ENCODE measurements around the gene ACAA2.

ACAA2 gene

DNA sequence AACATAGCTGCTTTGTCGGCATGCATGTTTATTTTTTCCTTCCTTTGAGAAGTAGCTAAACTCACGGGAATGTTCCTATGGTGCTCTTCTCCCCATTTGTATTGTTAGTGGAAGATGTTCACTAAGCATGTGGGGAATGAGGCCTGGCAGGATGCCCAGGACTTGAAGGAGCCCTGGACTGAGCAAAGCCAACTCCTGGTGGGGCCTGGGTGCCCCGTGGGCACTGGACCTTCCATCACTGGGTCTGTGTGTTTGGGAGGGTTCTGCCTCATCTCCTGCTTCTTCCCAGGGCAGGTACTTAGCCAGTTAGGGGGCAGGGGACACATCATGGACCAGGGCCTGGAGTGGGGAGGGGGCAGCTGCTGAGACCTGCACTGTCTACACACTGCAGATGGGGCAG is 49.3 kb downstream of the ACAA2 start:
- no peak for DNase-seq

- no peak for DNase-seq
Measured at GRCh38 chr18:49763590-49763989, 49.7 kb downstream of the ACAA2 start.

DNA sequence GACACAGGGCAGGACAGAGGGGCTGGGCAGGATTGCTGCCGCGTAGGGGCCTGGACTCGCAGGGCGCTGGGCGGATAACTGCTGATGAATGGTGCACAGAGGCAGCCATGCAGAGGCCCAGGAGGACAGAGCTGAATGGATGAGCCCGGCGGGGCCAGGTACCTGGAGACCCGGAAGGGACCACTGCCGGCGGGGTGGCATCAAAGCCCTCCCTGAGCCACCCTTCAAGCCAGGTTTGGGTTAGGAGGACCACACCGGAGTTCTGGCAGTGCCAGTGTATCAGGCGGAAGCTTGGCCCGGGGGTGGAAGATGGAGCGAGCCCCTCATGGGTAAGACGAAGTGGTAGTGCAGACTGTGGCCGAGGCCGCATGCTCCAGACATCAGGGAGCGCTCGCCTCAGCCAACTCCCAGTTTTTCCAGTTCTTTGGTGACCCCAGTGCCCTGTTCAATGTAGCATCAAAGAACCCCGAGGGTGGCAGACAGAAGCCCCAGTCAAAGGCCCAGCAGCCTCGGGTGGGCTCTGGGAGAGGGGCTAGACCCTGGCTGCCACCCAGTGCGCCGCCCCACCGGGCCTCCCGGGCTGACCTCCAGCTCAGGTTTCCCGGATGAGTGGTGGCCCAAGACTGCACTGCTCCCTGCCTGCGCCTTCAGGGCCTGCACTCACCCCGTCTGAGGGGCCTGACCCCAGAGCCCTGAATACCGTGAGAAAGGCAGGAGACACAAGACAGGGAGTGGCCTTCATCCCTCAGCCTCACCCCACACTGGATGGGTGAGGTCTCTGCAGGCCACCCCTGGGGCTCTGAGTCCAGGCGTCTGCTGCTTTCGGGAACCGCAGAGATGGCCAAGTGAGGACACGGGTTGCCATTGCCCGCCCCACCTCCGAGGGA is 50.9 kb downstream of the ACAA2 start:
- DNase-seq: no peak

- DNase-seq: no peak
Measured at GRCh38 chr18:49761771-49762170, 51.6 kb downstream of the ACAA2 start.

DNA sequence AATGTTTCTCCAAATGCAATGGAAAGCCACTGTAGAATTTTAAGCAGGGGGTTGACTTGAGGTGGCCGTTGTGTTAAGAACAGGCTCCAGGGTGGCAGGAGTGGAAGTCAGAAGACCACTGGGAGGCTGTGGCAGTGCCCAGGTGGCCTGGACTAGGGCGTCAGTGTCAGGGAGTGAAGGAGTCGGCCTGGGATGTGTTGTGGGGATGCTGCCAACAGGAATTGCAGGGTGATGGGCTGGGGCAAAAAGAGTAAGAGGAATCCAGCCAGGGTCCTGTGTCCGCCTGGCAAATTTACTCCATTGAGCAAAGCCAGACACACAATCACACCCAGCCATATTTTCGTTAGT is 55.1 kb downstream of the ACAA2 start:
- no peak for DNase-seq

GRCh38 chr18:49757513-49758262 is 55.6 kb downstream of the ACAA2 start:
- no peak for DNase-seq

DNA sequence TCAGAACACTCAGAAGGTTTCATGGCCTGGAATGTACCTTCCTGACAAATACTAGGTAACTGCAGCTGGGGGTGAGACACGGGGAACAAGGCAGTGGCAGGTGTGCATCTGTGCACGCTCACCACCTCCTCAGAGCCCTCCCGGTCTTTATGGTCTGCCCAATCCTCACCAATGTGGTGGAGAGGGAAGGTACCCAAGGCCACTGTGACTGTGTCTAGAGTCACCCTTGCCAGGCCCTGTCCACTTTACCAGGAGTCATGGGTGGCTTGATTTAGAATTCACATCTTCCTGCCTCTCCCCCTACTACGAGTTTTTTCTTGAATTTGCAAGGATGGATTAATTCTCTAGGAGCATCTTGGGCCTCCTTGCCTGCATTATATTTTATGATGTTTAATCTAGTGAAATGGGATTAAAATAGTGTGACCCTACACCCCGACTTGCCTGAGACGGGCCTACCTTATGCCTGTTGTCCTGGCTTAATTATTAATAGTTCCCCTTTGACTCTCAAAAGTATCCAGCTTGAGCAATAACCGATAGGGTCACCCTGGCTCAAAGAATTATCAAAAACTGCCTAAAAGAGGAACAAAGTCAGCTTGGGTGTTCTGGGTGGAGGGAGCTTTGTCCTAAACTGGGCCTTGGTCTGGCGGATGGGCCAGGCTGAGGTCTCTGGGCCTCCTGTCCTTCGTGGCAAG is 56.5 kb downstream of the ACAA2 start:
- DNase-seq: no peak

DNA sequence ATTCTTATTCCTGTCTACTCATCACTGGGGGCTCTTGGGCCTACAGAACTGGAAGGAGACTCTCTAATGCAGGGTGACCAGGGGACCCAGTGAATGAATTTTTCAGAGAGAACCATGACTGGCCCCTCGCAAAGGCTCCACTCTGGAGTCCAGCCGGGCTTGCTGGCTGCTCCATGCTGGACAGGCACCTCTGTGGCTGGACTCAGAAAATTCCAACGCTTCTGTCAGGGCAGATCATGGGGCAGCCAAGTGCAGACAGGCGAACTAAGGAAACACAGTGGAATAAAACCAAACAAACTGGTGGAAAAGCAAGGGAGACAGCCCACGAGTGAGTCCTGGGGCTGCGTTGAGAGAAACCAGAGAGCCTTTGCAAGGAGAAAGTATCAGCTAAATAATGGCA is 57.2 kb downstream of the ACAA2 start:
- no peak for DNase-seq

DNA sequence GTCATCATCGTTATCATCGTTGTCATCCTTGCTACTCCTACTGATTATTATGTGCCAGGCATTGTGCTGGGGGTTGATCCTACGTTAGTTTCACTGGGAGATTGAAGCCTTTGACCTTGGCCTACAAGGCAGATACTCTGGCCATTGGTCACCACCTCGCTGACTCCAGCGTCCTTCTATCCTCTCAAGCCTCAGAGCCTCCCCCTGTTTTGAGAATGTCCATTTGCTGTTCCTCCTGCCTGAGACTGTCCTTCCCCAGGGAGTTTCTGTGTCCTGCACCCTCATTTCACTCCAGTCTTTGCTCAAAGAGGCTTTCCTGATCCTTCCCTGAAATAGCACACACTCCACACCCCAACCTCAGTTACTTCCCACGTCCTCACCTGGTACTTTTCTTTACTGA is 57.8 kb downstream of the ACAA2 start:
- no peak for DNase-seq

GRCh38 chr18:49754866-49755265 is 58.5 kb downstream of the ACAA2 start:
- no peak for DNase-seq

- DNase-seq: no peak
Measured at GRCh38 chr18:49753643-49754042, 59.7 kb downstream of the ACAA2 start.

GRCh38 chr18:49752095-49752457 is 61.3 kb downstream of the ACAA2 start:
- DNase-seq: no peak

DNA sequence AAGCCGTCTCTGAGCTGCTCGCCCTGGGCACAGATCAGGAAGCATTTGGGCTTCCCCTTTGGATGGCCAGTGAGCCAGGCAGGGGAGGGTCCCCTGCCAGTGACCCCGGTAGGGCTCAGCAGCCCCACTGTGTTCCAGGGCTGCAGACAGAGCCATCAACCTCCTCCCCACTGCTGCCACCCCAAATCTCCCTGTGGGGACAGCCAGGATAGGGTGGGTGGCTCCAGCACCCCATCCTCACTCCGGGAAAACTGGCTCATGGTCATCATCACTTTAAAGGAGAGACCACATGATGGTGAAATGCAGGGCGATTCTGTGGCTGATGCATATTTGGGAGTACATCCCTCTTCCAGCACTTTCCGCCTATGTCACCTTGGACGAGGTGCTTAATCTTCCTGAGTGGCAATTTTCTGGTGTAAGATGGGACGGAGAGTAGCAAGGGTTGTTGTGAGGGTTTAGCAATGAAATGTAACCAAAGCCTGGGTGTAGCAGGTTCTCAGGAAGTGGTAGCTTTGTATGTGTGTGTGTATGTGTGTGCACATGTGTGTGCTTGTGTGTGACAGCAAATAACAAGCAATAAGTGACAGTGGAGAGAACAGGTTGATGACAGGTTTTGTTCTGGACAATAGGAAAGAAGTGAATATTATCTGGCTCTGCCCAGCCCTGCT is 61.8 kb downstream of the ACAA2 start:
- no peak for DNase-seq

GRCh38 chr18:49749563-49749962 is 63.8 kb downstream of the ACAA2 start:
- DNase-seq: no peak

DNA sequence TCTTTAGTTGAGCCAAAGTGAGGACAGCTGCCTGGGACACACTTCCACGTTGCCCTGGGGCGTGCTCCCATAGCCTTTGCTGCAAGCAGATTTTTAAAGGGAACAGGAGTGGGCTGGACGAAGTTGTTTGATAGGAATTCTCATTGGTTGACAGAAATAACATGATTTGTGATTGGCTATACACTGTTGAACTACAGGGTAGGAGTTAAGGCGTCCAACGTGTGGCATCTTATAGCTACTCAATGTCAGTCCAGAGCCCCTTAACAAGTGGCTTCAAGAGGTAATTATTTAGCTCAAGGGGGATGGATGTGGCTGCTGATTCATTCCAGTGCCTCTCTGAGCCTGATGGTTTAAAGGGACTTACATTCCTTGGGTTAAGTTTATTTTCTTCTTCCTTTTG is 65.5 kb downstream of the ACAA2 start:
- DNase-seq: peak; percentile 75

DNA sequence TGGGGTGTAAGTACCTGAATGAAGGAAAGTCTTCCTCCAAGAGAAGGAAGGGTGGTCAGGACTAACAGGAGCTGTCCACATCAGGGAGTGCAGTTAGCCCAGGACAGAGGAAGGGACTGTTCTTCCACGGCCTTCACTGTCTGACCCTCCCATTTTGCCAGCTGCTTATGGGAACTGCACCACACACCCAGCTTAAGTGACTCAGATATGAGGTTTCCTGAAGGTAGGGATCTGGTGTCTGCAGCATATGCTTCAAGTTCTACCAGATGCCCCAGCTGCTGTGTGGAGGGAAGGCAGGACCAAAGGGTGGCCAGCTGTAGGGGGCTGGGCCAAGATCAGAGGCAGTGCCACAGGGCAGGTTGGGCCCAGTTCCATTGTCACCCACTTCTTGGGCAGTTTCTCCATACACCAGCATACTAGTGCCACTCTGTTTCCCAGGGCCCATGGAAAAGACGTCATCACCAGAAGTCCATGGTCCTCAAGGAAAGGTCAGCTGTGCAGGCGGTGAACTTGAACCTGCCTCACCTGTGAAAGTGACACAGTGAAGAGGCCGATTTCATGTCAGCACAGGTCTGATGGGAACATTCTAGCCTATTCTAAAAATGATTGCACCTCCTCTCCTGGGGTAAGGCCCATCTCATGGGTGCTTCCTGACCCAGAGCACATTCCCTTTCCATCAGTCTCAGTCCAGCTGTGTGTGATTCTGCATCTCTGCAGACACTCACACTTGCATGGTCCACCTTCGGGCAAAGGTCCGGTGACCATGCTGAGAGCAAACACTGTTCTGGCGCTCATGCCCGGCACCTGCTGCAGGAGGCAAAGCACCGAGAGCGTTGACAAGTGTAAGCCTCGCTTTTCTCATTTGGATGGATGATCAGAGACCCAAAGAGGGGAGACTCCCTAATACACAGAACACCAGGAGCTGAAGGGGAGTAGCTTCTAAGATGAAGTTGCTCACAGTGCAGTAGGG is 68.0 kb downstream of the ACAA2 start:
- DNase-seq: no peak

DNA sequence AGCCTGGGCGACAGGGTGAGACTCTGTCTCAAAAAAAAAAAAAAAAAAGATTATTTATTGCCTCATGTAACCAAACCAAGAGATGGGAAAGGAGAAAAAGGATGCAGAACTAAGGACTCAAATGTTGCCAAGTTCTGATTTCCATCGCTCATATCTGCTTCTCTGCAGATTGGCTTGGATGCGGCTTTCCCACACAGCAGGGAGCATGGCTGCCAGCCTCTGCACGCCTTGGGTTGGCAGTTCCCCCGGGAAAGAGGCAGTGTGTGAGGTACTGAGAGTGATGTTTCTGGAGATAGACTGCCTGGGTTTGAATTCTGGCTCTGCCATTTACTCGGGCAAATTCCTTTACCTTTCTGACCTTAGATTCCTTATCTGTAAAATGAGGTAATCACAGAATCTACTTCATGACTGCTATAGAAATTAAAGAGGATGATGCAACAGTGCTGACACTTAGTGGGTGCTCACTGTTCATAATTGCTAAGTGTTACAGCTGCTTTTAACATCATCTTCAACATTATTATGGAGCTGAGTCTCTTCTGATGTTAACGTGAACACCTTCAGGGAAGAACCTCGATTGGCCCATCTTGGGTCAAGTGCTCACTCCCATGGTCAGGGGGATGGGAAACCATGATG is 68.8 kb downstream of the ACAA2 start:
- peak; percentile 34 for DNase-seq

- DNase-seq: no peak
Measured at GRCh38 chr18:49743117-49743567, 70.2 kb downstream of the ACAA2 start.

GRCh38 chr18:49742316-49743116 is 70.8 kb downstream of the ACAA2 start:
- no peak for DNase-seq

DNA sequence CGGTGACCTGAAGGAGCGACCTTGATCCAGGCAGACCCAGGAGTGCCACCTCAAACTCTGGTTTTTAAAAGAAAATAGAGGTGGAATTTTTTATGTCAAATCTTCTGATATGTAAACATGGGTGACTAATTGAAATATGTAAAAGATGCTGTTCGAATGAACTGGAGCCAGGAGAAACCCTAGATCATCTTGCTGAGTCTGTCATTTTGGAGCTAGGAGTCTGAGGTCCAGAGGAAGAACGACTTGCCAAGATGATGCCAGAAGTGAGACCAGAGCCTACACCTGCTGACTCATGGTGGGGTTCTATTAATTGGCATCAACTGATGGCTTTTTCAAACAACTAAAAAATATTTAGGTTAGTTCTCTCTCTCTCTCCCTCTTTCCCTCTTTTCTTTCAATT is 74.1 kb downstream of the ACAA2 start:
- no peak for DNase-seq

- no peak for DNase-seq
Measured at GRCh38 chr18:49738721-49739120, 74.6 kb downstream of the ACAA2 start.
